ENCODE results near the gene ARHGAP10.

ARHGAP10 gene, protein sequence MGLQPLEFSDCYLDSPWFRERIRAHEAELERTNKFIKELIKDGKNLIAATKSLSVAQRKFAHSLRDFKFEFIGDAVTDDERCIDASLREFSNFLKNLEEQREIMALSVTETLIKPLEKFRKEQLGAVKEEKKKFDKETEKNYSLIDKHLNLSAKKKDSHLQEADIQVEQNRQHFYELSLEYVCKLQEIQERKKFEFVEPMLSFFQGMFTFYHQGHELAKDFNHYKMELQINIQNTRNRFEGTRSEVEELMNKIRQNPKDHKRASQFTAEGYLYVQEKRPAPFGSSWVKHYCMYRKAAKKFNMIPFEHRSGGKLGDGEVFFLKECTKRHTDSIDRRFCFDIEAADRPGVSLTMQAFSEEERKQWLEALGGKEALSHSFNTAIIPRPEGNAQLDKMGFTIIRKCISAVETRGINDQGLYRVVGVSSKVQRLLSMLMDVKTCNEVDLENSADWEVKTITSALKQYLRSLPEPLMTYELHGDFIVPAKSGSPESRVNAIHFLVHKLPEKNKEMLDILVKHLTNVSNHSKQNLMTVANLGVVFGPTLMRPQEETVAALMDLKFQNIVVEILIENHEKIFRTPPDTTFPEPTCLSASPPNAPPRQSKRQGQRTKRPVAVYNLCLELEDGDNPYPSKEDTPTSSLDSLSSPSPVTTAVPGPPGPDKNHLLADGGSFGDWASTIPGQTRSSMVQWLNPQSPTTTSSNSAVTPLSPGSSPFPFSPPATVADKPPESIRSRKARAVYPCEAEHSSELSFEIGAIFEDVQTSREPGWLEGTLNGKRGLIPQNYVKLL

DNA sequence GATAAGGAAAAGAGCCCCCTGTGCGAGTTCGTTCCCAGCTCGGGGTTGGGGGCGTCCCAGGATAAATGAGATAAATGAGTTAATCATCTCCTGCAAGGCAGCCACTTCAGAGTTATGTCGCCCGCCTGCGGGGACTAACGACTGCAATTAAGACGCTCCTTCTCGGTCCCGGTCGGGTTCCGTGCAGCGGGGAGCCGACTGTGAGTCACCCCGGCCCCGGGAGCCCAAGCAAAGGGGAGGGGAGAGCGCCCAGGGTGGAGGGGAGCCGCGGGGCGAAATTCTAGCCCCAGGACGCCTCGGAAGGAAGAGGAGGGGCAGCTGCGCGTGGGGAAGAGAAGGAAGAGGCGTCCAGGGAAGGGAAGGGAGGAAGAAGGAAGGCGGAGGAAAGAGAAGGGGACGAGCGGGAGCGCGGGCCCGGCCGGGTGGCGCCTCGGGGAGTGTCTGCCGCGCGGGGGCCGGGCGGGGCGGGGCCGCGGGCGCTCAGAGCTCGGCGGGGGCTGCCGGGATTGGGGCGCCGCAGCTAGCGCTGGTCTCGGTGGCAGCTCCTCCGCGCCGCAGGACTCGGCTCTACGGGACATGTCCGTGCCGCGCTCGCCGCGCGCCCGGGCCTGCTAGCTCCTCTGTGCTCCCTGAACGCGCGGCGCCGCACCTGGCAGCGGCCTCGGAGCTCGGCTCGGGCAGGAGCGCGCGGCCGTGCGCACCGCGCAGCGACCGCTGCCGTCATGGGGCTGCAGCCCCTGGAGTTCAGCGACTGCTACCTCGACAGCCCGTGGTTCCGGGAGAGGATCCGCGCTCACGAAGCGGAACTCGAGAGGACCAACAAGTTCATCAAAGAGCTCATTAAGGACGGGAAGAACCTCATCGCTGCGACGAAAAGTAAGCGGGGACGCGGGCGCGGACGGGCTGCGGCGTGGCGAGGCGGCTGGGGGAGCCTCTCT is at the start of gene ARHGAP10:
ARHGAP10 (plus strand) TSS at position 509 of the 938 bp plus-strand sequence; CDS start at position 723, 214 bp downstream.
- peak; percentile 50 for DNase-seq (ENCODE audit: low read depth)

DNA sequence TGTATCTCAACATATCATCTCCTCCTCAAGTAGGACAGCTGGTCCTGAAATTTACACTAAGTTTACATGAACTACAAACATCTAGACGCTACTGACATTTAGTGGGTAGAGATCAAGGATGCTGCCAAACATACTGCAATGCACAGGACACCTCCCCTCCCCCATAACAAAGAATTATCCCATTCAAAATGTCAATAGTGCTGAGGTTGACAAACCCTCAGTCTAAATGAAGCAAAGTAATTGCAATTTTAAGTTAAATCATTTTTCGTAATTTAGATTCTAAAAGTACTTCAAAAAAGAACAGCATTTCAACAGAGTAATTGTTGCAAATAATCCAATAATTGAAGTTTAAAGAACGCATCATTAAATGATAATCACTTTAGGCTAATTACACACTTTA is 49.1 kb upstream of the ARHGAP10 start:
- no peak for DNase-seq (ENCODE audit: low read depth)

DNA sequence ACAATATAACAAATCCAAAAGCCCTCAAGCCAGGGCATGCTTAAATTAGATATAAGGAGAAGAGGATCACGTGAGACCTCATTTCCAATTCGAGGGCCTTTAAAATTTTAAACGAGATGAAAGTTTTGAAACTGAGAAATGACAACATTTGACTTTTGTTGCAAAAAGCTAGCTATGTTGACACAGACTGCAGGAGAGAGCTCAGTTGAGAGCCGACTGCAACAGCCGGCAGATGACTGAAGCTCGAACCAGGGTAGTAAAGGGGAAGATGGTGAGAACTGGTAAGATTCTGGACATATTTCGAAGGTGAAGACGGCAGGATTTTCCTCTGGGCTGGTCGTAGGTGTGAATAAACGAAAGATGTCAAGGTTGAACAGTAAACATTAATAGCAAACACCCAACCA is 48.7 kb upstream of the ARHGAP10 start:
- DNase-seq (ENCODE audit: low read depth), result no peak

DNA sequence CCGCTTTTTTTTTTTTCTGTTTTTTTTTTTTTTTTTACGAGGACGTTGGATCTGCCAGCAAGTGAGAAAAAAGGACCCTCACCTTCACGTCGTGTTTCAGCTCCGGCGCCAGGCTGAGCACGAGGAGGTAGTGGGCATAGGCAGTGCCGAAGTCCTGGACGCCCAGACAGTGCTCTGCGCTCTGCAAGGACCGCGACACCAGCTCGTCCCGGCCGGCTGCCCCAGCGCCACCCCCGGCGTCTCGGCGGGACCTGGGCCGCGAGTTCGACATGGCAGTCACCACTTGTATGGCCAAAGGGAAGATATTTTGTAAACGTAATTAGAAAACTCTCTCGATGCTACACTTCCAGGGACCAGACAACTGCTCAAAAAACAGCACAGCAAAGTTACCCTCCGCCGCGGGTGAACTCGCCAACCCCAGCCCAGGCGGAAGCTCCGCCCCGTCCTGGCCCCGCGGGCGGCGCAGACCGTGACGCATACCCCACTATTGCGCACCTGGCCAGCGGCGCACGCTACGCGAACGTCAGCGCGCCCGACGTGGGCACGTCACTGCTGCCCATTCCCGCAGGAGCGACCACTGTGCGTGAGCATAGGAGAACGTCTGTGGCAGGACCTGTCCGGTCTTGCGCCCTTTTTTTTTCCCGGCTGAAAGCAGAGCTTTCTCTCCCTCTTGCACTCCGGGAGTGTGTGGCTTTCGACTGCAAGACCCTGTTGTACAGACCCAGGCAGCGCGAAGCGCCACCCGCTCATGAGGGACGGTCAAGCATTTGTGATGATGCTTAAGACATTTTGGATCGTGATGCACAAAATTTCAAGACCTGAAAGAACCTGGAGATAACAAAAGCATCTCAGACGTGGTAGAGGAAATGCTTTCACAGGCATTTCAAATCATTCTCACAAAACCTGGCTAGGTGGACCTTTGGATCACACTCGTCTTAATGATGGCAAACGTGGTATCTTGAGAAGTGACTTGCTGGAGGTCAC is 47.9 kb upstream of the ARHGAP10 start, which contains the start of gene PRMT9:
PRMT9 (minus strand) TSS at position 447 of the 984 bp plus-strand sequence; CDS start at position 271, 176 bp downstream.
- peak; percentile 67 for DNase-seq (ENCODE audit: low read depth)

DNA sequence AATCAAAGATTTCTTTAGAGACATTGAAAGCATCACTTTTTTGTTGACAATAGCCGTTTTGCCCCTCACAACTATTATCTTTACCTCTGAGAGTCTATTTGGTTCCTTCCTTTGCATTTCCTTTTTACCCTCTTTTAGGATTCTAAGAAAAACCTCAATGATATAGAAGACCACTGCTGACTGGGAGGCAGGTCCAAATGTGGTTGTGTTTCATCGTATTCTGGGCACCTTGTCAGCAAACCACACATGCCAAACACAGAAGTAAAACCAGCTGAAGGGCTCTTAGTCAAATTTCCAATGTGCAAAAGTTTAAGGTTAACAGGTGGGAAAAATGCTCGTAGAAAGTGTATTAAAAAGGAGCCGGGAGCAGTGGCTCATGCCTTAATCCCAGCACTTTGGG is 42.8 kb upstream of the ARHGAP10 start:
- DNase-seq (ENCODE audit: low read depth), result no peak

DNA sequence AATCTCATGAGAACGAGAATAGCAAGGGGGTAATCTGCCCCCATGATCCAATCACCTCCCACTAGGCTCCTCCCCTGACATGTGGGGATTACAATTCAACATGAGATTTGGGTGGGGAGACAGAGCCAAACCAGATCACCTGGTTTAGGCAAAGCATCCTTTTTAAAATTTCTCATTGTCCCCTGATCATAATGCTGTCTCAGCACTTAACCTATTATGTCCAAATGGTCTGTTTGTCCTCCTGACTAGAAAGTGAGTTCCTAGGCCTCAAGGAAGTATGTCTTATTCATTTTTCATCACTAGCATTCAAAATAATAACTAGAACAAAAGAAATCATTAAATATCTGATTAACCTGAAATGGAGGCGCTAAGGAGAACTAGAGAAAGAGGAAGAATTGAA is 40.1 kb upstream of the ARHGAP10 start:
- no peak for DNase-seq (ENCODE audit: low read depth)

DNA sequence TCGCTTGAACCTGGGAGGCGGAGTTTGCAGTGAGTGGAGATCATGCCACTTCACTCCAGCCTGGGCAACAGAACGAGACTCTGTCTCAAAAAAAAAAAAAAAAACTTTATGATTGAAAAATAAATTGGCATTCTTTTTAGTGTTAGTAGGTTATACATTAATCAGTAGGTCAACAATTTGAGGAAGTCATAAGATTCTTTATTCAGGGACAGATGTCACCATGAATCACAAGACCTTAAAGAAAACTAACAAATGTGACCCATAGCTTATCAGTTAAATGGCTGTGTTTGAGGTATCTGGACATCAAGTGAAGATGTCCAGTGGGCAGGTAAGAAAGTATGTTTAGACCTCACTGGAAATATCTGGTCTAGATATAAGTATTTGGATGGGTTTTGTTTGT is 38.7 kb upstream of the ARHGAP10 start:
- no peak for DNase-seq (ENCODE audit: low read depth)

DNA sequence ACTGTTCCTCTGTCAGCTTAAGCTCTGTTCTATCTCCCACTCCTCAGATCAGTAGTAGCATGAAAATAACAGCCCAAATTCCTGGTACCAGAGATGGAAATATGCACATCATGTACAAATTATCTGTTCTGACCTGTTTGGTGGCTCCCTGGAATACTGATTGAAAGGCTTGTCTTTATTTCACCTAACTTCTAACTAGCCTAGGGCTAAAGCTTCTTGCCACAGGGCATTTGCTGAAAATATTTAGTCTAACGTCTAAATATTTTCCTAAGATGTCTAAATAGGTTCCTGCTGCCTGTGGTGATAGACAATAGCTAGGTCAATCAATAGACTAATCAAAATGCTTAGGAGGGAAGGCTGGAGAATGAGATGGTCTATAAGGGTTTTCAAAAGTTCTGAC is 35.0 kb upstream of the ARHGAP10 start:
- DNase-seq (ENCODE audit: low read depth), result no peak

DNA sequence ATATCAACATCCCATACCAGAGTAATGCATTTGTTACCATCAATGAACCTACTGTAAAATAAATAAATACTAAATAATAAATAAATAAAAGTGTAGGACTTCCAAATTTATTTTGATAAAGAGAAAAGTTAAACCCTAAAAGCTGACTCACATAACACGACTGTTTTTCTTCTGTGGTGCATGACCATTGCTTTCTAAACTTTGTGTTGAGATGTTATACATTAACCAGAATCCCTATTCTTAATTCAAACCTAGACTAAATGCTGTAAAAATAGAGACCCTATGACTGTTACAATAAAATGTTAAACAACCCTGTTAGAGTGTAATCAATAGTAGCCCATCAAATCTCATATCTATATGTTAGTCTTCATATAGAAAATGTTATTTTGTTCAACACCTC is 27.0 kb upstream of the ARHGAP10 start:
- DNase-seq (ENCODE audit: low read depth), result no peak

DNA sequence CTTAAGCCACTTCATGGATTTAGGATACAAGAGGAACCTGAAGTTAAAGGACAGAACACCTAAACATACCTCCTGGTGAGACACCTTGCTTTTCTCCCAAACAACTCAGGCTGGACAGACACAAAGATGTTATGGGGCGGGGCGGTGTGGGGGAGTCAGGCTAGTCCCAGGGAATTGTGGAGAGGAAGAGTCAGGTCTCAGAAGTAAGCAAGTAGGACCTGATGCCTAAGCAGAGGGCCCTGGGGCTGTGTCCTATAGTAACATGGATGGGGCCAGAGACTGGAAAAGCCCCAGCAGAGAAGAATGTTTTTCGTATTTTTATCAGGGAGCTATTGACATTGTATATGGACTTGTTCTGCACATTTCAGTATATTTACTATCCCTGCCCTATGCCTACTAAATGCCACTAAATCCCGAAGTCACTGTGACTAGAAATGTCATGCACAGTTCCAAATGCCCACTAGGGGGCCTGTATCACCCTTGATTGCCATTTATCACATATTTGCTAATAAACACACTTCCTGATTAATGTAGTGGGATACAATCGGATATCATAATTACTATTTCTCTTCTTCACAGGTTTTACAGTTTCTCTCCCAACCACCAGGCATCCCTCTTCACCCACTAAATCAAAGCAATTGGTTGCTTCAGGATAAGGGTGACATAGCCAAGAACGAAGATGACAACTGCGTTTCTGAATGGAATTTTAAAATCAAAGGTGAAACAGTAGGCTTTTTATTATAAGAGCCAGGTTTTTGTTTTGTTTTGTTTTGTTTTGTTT is 23.8 kb upstream of the ARHGAP10 start:
- DNase-seq (ENCODE audit: low read depth), result no peak

DNA sequence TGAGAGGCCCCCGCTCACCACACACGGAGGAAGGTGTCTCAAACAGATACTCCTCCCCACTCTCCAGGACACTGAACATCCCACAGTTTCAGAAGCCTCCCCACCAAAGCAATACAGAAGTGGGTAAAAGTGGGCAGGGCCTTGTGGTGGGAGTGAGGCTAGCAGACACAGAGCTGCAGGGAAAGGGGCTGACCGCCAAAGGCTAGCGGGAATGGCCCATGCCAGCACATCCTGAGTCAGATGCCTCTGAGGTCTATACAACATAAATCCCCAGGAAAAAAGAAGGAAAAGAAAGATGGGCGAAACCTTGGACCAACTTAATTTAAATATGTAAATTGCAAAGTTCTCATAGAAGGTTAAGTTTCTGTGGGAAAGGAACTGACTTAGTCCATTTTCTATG is 21.9 kb upstream of the ARHGAP10 start:
- no peak for DNase-seq (ENCODE audit: low read depth)

DNA sequence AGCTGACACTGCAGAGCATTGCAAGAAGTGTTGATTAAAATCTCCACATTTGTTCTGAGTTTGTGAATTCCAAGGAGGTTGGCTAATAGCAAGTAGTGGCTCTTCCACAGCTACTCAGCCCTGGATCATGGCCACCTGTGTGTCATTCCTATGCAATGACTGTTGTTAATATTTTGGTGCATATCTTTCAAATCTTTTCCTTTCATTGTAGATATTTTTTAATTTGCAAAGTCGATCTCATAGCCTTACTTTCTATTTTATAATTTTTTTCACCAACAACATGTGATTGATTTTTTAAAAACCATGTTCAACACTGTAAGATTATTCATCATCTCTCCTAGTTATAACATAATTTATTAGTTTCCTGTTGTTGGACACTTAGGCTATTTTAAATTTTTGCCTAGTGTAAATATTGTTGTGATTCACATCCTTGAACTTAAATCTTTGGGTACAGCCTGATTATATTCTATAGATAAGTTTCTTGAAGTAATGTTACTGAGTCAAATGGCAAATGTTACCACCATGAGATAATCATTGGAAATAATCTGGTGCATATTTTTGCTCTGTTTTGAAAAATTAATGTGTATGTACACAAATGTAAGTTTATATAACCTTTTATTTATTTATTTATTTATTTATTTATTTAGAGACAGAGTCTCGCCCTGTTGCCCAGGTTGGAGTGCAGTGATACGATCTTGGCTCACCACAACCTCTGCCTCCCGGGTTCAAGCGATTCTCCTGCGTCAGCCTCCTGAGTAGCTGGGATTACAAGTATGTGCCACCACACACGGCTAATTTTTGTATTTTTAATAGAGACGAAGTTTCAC is 17.1 kb upstream of the ARHGAP10 start:
- no peak for DNase-seq (ENCODE audit: low read depth)

DNA sequence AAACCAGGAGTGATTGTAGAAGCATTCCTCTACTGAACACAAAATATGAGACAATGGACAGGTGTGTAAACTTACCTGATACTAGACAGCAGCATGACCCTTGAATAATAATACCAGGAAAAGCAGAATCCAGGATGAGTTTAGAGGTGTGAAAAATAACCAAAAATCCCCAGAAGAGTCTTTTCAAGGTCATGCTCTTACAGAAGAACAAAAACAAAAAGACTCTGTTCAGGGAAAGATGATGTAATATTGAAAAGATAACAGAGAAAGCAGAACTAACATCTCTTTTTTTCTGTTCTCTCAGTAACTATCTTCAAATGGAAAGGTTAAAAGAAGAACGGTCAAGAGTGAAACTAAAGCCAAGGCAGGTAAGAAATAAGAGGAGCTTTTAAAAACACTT is 14.0 kb upstream of the ARHGAP10 start:
- no peak for DNase-seq (ENCODE audit: low read depth)

DNA sequence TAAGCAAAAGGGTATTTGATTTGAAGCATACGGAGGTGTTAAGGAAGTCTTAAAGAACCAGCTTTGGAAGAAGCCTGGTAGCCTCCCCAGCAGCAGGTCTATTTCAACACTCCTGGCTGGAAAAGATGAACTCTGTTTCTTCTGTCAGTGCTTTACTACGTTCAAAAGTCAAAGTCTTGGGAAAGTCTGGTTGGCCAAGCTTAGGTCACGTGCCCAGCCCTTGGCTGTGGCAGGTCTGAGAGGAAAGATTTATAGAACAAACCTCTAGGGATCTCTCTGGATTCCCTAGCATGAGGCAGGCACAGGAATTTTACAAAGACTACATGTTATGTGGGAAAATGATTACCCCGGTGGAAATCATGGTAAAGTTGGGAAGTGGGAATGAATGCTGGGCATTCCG is 8.6 kb upstream of the ARHGAP10 start:
- DNase-seq (ENCODE audit: low read depth), result no peak

DNA sequence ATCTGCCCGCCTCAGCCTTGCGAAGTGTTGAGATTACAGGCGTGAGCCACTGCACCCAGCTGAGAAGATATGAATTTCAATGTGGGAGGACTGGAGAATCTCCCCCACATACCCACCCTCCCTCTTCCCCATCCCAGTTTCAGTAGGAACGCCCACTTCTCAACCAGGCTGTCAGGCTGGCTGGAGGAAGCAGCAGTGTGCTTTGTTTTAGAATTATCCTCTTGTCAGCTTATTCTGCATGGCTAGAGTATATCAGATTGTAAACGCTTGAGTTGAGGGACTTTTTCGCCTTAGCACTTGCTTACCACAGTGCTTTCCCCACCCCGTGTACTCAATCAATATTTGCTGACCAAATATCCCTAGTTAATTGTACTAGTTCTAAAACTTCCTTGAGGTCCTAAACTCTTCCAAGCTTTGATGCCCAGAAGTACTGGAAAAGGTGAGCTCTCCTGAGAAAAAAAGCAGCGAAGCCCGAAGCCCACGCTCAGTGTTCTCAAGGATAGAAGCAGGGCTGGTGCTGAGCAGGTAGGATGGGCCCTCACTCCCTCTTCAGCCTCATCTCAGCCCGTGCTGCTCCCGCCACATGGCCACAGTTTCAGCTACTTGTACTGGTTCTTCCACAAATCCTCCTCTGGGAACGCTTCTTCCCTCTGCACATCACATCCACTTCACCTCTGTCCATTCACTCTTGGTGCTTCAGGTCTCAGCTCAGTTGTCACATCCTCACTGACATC is 7.3 kb upstream of the ARHGAP10 start:
- no peak for DNase-seq (ENCODE audit: low read depth)

DNA sequence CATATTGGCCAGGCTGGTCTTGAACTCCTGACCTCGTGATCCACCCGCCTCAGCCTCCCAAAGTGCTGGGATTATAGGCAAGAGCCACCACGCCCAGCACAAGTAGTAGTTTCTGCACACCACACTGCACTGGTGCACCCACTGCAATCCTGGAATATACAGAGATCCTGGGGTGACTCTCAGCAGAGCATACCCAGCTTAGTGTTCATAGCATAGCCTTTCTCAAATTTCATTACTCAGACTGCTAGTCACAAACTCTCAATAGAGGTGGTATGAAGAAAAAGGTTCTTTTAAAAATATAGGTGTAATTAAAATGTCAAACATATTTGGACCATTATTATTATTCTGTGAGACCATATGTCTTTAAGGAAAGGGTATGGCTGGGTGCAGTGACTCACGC is 6.2 kb upstream of the ARHGAP10 start:
- DNase-seq (ENCODE audit: low read depth), result no peak

DNA sequence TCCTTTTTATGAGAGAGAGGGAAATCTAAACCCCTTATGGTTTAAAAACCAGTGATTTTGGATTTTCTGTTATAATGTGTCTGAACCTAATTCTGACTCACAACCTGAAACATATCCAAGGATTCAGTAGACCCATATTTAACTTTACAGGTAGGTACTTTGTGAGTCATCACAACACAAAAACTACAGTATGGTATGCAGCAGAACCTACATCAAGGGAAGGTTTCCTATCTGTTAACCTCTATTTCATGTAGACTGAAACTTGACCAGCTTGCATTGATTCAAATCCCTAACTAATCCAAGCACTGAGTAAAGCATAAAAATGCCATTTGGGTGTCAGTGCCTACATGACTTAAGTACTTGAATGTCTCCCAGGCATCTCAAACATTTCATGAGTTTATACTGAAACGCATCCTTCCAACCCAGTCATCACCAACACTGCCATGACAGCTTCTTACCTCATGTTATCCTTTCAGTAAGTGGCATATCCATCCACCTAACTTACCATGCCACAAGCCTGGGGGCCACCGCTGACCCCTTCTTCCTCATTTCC is 4.3 kb upstream of the ARHGAP10 start:
- no peak for DNase-seq (ENCODE audit: low read depth)

DNA sequence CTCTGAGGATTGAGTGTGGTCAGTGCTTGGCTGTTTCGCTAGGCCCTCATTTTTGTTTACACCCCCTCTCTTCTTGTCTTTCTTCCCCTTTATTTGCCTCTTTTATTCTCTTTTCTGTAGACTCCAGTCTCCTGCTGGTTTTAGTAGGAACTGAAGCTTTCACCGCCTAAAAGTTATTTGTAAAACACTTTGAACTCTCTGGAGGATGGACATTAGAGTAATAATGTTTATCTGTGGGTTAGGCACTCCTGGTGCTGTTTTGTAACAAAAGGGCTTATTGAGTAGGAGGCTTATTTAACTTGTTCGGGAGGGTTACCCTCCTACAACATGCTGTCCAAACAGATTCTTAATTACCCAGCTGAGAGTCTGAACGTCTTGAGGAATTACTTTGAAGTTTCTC is 1.6 kb upstream of the ARHGAP10 start:
- DNase-seq (ENCODE audit: low read depth), result no peak
